HS-5 (cell line): Measurements from ENCODE around the gene CYP27C1.
"Not testable (repeated sequence)": the region's sequence is repeated elsewhere in the genome, so short reads cannot be mapped to it uniquely, and the experiment has no call there.

Source experiments
- DNase-seq: peaks from one replicate; pipeline ENCODE4 v3.0.0-alpha.2; 2012; ENCODE audit warnings: low read depth

CYP27C1 gene

DNA sequence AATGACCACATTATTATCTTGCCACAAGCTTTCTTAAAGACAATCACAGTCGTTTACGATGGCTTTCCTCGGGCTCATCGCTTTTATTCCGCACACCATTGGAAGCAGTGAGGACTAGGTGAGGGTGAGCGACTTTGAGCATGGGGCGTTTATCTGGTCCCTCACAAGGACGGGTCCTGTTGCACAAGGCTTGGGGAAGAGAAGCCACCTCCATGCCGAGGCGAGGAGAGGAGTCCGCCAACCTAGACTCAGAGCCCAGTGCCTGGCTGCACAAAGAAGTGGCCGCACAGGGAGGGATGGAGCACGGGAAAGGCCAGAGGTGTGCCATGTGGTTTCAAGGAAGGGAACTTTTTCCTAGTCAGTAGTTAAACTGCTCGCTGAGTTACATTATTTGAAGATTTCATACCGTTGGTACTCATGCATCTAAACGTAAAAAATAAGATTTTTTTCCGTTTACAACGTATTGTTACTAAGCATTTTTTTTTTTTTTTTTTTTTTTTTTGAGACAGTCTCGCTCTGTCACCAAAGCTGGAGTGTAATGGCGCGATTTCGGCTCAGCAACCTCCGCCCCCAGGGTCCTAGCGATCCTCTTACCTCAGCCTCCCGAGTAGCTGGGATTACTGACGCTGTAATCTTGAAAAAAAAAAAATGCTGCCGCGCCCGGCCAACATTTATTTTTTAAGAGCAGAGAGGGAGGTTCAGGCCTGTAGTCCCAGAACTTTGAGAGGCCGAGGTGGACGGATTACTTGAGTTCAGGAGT is 849 bp upstream of the CYP27C1 start:
- DNase-seq: no peak

DNA sequence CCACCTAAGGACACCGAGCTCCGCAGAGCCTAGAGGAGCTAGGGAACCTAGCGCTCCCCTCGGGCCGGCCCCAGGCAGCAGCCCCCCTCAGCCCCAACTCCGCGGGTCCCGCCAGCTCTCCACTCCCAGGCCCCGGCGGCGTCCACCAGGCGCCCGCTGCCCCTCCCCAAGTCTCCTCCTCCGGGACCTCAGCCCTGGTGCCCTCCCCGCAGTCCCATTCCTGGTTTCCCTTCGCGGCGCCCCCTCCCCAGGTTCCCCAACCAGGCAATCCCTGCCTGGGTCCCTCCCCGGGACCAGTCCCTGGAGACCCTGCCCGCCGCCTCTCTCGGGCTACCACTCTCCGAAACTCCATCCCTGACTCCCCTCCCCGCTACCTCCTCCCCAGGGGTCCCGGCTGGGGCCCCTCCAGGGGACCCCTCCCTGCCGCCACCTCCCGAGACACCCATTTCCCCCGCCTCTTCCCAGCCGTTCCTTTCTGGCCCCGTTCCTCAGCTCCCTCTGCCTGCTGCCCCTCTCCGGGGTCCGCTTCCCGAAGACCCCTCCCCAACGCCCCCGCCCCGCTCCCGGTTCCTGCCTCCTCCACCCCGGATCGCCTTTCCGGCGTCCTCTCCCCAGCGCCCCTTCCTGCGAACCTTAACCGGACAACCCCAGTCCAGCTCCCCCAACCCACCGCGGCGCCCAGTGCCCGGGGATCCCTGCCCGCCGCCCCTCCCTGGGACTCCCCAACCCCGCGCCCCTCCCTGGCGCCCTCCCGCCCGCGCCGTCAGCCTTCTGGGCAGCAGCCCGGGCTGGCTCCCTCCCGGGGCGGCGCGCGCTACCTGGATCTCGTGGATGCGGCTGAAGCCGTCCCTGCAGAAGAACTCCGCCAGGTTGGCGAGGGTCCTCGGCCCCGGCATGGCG is 678 bp downstream of the CYP27C1 start:
- DNase-seq: no peak

DNA sequence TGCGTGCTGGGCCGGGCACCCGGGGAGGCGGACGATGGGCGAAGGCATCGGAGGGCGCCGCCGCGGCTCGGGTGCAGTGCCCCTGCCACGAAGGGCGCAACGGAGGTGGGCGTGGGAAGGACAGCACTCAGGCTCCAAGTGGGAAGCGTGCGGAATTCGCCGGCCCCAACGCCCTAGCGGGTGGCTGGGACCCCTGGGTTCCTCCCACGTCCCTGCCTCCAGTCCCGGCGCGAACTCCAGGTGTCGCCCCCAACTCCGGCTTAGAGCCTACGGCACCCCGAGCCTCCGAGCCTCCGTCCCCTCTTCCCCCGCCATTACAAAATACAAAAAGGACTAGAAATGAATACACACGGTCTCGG is 1.3 kb downstream of the CYP27C1 start:
- DNase-seq: no peak

GRCh38 chr2:127217470-127218325 is 2.4 kb downstream of the CYP27C1 start:
- DNase-seq: no peak

DNA sequence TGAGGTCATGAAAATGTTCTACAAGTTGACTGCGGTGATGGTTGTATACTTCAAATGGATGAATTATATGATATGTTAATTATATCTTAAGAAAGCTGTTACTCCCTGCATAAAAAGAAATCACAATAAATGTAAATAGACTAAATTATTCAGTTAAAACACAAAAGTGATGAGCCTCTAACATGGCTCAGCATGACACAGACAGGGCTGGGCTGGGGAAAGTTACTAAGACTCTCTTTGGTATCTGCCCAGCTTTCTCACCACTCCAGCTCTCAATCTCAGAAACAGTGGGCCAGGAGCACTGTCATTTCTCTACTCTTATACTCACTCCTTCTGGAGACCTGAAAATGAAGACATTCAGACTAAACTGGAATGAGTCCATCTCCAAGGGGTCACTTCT is 3.5 kb downstream of the CYP27C1 start:
- DNase-seq: no peak

- DNase-seq: no peak
Observed at GRCh38 chr2:127216095-127216494, 4.0 kb downstream of the CYP27C1 start.

GRCh38 chr2:127214201-127214600 is 5.9 kb downstream of the CYP27C1 start:
- not testable (repeated sequence) for DNase-seq

GRCh38 chr2:127208313-127208712 is 11.8 kb downstream of the CYP27C1 start:
- DNase-seq: no peak

DNA sequence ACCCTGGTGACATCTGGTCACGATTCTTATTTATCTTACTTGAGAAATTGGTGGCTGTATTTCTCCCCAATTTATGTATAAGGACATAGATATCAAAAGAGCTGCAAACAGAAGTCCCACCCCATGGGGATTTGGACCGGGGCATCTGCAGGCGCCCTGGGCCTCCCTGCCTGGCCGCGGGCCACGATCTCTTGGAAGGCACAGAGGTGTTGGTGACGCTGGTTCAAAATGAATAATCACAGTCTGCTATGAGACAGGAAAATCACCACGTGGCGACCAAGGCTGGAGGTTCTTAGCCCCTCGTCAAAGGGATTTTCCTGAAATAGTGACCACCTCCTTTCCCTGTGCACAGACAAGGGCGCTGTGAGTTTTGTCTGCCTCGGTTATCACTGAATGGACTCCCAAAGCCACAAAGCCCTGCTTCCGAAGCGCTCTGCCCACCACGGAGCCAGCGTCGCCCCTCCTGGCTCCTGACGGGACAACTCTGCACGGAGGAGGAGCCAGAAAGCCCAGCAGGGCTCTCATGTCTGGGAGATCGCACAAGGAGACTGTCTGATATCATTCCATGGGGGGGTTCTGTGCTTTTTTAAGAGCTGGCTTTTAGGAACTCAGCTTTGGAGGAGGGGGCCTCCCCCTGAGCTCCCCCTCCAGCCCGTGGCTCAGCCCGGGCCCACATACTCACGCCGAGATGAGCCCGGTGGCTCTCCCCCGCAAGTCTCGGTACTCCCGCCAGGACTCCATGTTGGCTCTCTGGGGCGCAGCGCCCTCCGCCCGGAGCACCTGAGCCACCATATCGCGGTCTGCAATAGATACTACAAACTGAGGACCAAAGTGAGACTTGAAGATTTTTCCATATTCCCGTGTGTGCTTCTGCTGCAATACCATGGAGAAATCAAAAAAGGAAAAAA is 14.6 kb downstream of the CYP27C1 start:
- no peak for DNase-seq

GRCh38 chr2:127201452-127201851 is 18.6 kb downstream of the CYP27C1 start:
- no peak for DNase-seq

DNA sequence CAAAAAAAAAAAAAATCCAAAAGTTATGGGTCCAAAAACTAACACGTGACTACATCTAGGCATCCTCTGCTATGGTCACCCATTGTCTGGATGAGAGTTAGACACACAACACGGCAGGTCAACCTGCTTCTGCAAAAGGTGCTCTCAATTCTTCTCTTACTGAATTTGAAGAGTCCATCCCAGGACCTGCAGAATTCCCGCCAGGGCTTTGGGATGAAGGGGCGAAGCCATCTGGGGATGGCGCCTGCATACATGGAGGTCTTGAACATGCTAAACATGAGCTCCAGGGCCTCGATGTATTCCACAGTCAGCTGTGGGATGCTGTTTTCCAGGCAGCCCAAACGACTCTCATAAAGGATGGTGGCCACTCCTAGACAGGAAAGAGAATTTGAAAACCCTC is 19.1 kb downstream of the CYP27C1 start:
- no peak for DNase-seq

- no peak for DNase-seq
Observed at GRCh38 chr2:127199223-127199622, 20.9 kb downstream of the CYP27C1 start.

GRCh38 chr2:127197475-127198385 is 22.4 kb downstream of the CYP27C1 start:
- no peak for DNase-seq

- no peak for DNase-seq
Observed at GRCh38 chr2:127196998-127197397, 23.1 kb downstream of the CYP27C1 start.

GRCh38 chr2:127196549-127196948 is 23.6 kb downstream of the CYP27C1 start:
- DNase-seq: no peak

DNA sequence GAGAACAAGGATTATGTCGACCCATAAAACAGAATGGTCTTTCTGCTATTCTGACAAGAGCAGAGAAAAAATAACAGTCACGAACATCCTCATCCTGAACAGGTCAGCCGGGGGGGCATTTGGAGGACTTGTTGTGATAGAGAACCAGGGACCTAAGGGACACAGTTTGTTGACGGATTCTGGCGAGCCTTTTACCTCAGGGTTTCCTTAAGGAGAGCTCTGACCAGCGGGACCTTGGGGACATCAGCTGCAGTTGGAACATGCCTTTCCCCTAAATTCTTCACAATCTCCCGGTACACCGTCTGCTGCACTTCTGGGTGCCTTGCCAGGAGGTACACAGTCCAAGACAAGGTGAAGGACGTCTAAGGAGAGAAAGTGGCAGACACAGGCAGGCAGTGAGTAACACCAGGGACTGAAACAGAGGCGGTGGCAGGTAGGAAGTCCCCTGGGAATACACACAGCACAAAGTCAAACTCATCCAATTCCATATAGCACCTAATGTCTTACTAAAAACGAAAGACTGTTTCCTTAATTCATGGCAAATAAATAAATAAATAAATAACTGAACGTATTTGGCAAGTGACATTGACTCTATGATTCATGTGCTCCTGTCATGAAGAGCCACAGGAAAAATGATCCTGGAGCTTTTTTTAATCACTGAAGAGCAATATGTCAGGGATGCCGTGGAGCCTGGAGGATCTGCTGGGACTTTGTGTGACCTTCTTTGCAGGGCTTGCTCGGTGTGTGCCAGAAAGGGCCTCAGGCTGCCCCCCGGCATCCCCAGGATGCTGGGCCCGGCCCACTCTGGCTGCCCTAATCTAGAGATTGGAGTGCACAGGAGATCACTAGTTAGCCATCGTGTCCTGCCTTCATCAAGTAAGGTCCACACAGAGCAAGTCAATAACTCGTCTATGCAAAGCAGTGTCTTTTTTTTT is 24.7 kb downstream of the CYP27C1 start:
- DNase-seq: no peak

- no peak for DNase-seq
Observed at GRCh38 chr2:127194447-127194846, 25.7 kb downstream of the CYP27C1 start.

DNA sequence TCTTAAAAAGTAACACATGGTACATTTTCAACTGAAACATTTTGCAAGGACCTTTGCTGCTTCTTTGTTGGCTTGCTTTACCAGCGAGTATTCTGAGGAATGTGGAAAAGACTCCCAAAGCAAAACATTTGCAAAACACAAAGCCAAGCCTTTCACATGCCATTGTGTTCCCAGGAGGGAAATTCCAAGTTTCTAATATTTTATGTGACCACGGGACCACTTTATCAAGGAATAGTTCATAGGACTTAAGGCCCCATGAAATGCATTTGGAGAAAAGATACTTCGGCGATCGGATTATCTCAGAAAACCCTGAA is 26.2 kb downstream of the CYP27C1 start:
- DNase-seq: no peak
